Measurements from ENCODE around the gene MAEA. TPM values are rescaled to one million over a fixed set of nuclear protein-coding genes. Genes with fewer than 3 reads are reported as not detected.

MAEA gene
- total RNA-seq, 1 donor from 2014 or later, result 65.8 TPM

DNA sequence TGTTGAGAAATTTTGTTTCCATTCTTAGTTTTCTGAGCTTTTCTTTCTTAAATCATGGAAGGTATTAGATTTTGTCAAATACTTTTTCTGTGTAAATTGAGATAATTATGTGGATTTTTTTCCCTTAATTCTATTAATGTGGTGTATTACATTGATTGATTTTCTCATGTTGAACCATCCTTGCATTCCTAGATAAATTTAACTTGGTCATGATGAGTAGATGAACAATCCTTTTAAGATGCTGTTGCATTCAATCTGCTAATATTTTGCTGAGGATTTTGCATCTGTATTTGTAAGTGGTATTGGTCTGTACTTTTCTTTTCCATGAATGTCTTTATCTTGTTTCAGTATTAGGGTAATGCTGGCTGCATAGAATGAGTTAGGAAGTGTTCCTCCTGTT is 20.5 kb upstream of the MAEA start:
- ATAC-seq (no peak), DNase-seq (no peak)
- TF ChIP-seq, protein P1, sequence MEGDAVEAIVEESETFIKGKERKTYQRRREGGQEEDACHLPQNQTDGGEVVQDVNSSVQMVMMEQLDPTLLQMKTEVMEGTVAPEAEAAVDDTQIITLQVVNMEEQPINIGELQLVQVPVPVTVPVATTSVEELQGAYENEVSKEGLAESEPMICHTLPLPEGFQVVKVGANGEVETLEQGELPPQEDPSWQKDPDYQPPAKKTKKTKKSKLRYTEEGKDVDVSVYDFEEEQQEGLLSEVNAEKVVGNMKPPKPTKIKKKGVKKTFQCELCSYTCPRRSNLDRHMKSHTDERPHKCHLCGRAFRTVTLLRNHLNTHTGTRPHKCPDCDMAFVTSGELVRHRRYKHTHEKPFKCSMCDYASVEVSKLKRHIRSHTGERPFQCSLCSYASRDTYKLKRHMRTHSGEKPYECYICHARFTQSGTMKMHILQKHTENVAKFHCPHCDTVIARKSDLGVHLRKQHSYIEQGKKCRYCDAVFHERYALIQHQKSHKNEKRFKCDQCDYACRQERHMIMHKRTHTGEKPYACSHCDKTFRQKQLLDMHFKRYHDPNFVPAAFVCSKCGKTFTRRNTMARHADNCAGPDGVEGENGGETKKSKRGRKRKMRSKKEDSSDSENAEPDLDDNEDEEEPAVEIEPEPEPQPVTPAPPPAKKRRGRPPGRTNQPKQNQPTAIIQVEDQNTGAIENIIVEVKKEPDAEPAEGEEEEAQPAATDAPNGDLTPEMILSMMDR (IDR thresholded peaks at IDR 0.05), result no peak
- peaks cover 9% of the 10 kb centered on the region for H3K9me3 ChIP-seq
- no peaks in the 10 kb centered on the region for H3K27me3 ChIP-seq (ENCODE audit: low read depth)
- H3K36me3 ChIP-seq, result no peaks in the 10 kb centered on the region
- H3K4me3 ChIP-seq, result no peak overlapping the region
- H3K27ac ChIP-seq, result no peak overlapping the region
- intact Hi-C loops (cut with DNase I), result no loop called here
- H3K4me1 ChIP-seq, result no peaks in the 10 kb centered on the region

DNA sequence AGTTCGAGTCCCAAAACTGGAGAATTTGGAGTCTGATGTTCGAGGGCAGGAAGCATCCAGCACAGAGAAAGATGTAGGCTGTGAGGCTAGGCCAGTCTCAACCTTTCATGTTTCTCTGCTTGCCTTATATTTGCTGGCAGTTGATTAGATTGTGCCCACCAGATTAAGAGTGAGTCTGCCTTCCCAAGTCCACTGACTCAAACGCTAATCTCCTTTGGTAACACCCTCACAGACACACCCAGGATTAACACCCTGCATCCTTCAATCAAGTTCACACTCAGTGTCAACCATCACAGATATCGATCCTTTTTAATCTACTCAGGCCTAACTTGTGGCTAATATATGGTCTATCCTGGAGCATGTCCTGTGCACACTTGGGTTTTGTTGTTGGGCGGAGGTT is 18.0 kb upstream of the MAEA start:
- intact Hi-C loops (cut with DNase I), result no loop called here
- H3K27ac ChIP-seq, result no peak overlapping the region
- ATAC-seq, result no peak
- no peaks in the 10 kb centered on the region for H3K4me1 ChIP-seq
- TF ChIP-seq, protein P1 (IDR thresholded peaks at IDR 0.05), result no peak
- H3K36me3 ChIP-seq, result no peaks in the 10 kb centered on the region
- H3K4me3 ChIP-seq, result no peak overlapping the region
- H3K9me3 ChIP-seq, result peaks cover 9% of the 10 kb centered on the region
- H3K27me3 ChIP-seq (ENCODE audit: low read depth), result no peaks in the 10 kb centered on the region
- no peak for DNase-seq

DNA sequence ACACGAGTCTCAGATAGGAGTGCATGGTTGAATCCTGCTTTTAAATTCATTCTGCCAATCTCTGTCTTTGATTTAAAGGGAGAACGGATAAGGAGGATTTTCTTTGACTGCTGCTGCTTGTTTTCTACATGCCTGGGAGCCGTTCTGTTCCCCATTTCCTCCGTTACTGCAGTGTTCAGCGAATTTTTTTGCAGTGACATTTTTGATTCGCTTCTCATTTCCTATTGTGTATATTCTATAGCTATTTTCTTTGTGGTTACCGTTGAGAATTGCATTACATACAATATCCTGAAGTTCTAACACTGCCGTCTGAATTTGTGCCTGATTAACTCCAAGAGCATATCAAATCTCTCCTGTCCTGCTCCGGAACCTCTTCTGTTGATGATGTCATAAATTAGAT is 14.8 kb upstream of the MAEA start:
- Histone ChIP-seq H3K27ac (no peak overlapping the region), H3K4me3 (no peak overlapping the region), H3K4me1 (no peaks in the 10 kb centered on the region), H3K9me3 (no peaks in the 10 kb centered on the region), H3K36me3 (no peaks in the 10 kb centered on the region), H3K27me3 (ENCODE audit: low read depth) (no peaks in the 10 kb centered on the region)
- no peak for DNase-seq
- TF ChIP-seq, protein P1 (IDR thresholded peaks at IDR 0.05), result no peak
- no peak for ATAC-seq
- intact Hi-C loops (cut with DNase I), result no loop called here

DNA sequence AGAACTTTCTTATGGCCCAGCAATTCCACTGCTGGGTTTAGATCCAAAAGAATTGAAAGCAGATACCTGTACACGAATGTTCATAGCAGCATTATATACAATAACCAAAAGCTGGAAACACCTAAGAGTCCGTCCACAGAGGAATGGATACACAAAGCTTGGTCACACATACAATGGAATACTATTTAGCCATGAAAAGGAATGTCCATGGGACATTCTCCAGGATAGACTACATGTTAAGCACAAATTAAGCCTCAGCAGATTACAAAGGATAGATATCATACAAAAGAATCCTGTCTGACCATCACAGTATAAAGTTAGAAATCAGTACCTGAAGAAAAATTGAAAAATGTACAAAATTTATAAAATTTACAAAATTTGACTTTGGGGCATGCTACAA is 12.7 kb upstream of the MAEA start:
- no peak overlapping the region for H3K27ac ChIP-seq
- TF ChIP-seq, protein P1 (IDR thresholded peaks at IDR 0.05), result no peak
- H3K9me3 ChIP-seq, result no peaks in the 10 kb centered on the region
- intact Hi-C loops (cut with DNase I), result no loop called here
- no peak overlapping the region for H3K4me3 ChIP-seq
- no peaks in the 10 kb centered on the region for H3K27me3 ChIP-seq (ENCODE audit: low read depth)
- no peak for DNase-seq
- H3K4me1 ChIP-seq, result no peaks in the 10 kb centered on the region
- H3K36me3 ChIP-seq, result no peaks in the 10 kb centered on the region
- no peak for ATAC-seq

DNA sequence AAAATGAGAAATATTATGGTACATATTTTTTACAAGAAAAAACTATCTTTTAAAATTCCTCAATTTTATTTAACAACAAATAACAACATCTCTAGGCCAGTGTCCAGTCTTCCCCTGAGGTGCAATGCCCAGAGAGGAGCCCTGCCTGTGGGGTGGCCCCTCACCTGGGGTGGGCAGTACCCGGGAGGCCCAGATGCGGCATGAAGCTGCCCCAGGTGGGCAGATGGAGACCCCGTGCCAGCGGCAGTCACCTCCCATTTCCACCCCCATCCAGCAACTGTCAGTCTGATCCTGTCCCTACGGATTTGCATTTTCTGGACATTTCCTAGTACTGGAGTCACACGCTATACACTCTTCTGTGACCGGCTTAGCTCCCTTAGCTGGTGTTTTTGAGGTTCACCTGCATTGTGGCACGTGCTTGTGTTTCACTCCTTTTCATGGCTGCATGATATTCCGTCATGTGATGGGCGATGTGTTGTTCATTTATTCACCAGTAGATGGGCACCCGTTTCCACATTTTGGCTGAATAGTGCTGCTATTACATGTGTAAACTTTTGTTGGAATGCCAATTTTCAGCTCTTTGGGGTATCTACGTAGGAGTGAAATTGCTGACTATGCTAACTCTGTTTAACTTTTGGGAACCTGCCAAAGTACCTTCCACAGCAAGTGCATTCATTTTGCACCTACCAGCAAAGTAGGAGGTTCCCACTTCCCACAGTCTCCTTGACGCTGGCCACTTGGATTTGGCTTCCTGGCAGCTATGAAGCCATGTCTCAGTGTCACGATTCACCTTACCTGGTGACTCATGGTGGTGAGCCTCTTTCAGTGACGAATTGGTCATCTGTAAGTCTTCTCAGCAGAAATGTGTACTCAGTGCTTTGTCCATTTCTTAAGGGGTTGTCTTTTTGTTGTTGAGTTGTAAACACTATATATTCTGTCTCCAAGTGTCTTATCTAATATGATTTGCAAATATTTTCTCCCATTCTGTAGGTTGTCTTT is 11.7 kb upstream of the MAEA start:
- Histone ChIP-seq H3K4me1 (no peaks in the 10 kb centered on the region), H3K4me3 (no peak overlapping the region), H3K36me3 (no peaks in the 10 kb centered on the region), H3K27ac (no peak overlapping the region), H3K9me3 (no peaks in the 10 kb centered on the region), H3K27me3 (ENCODE audit: low read depth) (no peaks in the 10 kb centered on the region)
- DNase-seq (no peak), ATAC-seq (no peak)
- intact Hi-C loops (cut with DNase I), result no loop called here
- TF ChIP-seq, protein P1 (IDR thresholded peaks at IDR 0.05), result no peak
